Measurements from ENCODE around the gene SPCS2. TPM values are rescaled to one million over a fixed set of nuclear protein-coding genes. Genes with fewer than 3 reads are reported as not detected.
A peak's percentile ranks its signal among the peaks of the same experiment; 100 is the strongest.
"Not testable (repeated sequence)": the region's sequence is repeated elsewhere in the genome, so short reads cannot be mapped to it uniquely, and the experiment has no call there.

The SPCS2 gene
- total RNA-seq, 2 donors from 2014 or later, result 143 to 195 TPM

DNA sequence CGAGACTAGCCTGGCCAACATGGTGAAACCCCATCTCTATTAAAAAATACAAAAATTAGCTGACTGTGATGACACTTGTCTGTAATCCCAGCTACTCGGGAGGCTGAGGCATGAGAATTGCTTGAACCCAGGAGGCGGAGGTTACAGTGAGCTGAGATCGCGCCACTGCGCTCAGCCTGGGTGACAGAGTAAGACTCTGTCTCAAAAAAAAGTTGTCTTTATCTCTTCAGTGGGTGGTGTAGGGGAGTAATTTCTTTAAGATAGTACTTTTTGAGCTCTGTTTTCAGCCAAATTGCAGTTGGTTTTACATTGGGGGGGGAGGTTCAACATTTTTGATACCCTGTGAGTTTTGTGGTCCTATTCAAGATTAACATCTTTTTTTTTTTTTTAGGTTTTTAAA is 11.1 kb downstream of the SPCS2 start:
- H3K27me3 Mint-ChIP-seq; H3K9me3 Mint-ChIP-seq; ATAC-seq (replicated peaks); H3K4me3 Mint-ChIP-seq: not testable (repeated sequence)
- peaks cover 99% of the 10 kb centered on the region for H3K36me3 Mint-ChIP-seq (ENCODE audit: low read depth)
- H3K27ac Mint-ChIP-seq, result peak overlapping the region; percentile 58
- peaks cover 51% of the 10 kb centered on the region for H3K4me1 Mint-ChIP-seq

DNA sequence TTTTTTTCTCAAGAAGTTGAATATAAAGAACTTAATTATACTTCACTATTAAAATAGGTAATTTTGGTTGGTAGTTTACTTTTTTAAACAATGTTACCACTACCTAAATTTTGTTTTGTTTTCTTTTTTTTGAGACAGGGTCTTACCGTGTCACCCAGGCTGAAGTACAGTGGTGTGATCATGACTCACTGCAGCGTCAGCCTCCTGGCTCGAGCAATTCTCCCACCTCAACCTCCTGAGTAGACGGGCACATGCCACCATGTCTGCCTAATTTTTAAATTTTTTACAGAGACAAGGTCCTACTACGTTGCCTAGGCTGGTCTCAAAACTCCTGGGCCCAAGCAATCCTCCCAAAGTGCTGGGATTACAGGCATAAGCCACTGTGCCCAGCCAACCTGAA is 17.6 kb downstream of the SPCS2 start:
- ATAC-seq (replicated peaks), result no peak
- Mint-ChIP-seq H3K4me3 (no peak overlapping the region), H3K27ac (no peak overlapping the region), H3K4me1 (peaks cover 13% of the 10 kb centered on the region), H3K27me3 (no peaks in the 10 kb centered on the region), H3K9me3 (no peaks in the 10 kb centered on the region), H3K36me3 (ENCODE audit: low read depth) (peaks cover 100% of the 10 kb centered on the region)

DNA sequence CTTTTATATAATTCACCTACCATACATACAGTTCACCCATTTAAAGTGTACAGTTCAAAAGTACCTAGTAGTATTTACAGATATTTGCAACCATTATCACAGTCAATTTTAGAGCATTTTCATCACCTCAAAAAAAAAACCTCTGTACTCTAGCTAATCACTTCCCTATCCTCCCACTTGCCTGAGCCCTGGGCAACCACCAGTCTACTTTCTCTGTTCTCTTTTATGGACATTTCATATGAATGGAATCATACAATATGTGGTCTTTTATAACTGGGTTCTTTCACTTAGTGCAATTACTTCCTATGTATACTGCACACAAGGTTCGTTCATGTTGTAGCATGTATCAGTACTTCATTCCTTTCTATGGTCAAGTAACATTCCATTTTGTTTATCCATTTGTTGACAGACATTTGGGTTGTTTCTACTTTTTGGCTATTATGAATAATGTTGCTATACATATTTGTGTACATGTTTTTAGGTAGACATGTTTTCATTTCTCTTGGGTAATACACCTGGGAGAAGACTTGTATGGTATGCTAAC is 21.9 kb downstream of the SPCS2 start:
- Mint-ChIP-seq H3K4me3 (no peak overlapping the region), H3K36me3 (ENCODE audit: low read depth) (peaks cover 100% of the 10 kb centered on the region)

DNA sequence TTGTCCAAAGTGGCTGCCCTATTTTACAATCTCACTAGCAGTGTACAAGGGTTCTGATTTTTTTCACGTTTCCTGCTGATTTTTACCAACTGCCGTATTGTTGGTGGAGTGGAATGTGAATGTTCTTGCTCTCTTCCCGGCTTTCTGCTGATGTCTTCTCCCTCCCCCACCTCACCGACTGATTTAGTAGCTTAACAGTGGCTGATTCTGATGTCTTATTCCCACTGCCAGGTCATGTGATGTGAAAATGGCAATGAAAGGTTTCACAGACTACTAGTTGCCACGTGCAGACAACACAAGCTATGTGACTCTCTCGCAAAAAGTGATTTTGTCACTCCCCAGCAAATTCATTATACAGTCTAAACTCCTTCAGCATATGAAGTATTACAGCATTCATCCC is 22.4 kb downstream of the SPCS2 start:
- no peaks in the 10 kb centered on the region for H3K9me3 Mint-ChIP-seq
- ATAC-seq (replicated peaks), result no peak
- no peak overlapping the region for H3K4me3 Mint-ChIP-seq
- peaks cover 100% of the 10 kb centered on the region for H3K36me3 Mint-ChIP-seq (ENCODE audit: low read depth)
- no peaks in the 10 kb centered on the region for H3K27me3 Mint-ChIP-seq
- no peak overlapping the region for H3K27ac Mint-ChIP-seq
- peaks cover 6% of the 10 kb centered on the region for H3K4me1 Mint-ChIP-seq

More for the DNA sequence above, 21.9 kb downstream of the SPCS2 start:
- H3K27me3 Mint-ChIP-seq, result no peaks in the 10 kb centered on the region
- H3K27ac Mint-ChIP-seq, result no peak overlapping the region
- ATAC-seq (replicated peaks), result no peak
- H3K9me3 Mint-ChIP-seq, result no peaks in the 10 kb centered on the region
- peaks cover 6% of the 10 kb centered on the region for H3K4me1 Mint-ChIP-seq

DNA sequence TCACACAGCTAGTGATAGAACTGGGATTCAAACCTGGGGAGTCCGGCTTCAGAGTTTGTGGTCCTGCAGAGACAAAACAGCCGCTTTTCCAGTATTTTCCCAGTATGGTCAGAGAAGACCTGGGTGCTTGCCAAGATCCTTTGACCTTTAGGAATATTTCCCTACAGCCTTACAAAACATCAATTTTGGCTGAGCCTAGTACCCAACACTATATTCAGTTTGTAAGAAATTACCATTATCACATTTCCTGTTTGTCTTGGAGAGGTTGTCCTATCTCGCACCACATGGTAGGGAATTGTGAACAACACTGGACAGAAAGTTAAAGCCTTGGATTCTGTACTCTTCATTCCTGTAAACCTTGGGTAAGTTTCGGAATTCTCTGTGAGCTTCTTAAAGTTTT is 29.0 kb downstream of the SPCS2 start:
- H3K36me3 Mint-ChIP-seq (ENCODE audit: low read depth), result peaks cover 76% of the 10 kb centered on the region
- no peaks in the 10 kb centered on the region for H3K27me3 Mint-ChIP-seq
- H3K27ac Mint-ChIP-seq, result no peak overlapping the region
- ATAC-seq (replicated peaks), result no peak
- no peaks in the 10 kb centered on the region for H3K9me3 Mint-ChIP-seq
- no peak overlapping the region for H3K4me3 Mint-ChIP-seq
- peaks cover 5% of the 10 kb centered on the region for H3K4me1 Mint-ChIP-seq

DNA sequence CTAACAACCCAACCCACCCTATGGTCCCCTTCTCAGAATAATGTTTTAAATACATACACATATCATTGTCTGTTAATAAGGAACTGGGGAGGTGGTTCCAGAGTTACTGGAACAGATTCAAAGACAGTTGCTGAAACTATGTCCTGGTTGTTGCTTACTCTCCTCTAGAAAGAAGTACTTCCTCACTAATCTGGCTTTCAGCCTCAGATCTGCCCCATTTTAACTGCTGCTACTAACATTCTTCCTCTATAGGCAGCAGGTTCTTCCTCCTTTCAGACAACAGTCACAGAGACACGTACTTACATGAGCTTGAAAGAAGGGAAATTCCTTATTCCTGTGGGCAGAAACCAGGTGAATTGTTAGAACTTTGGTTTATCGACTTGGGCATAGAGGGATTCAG is 31.6 kb downstream of the SPCS2 start:
- no peaks in the 10 kb centered on the region for H3K27me3 Mint-ChIP-seq
- H3K9me3 Mint-ChIP-seq, result no peaks in the 10 kb centered on the region
- no peaks in the 10 kb centered on the region for H3K4me1 Mint-ChIP-seq
- ATAC-seq (replicated peaks), result no peak
- no peak overlapping the region for H3K4me3 Mint-ChIP-seq
- peaks cover 50% of the 10 kb centered on the region for H3K36me3 Mint-ChIP-seq (ENCODE audit: low read depth)
- peak overlapping the region; percentile 25 for H3K27ac Mint-ChIP-seq

DNA sequence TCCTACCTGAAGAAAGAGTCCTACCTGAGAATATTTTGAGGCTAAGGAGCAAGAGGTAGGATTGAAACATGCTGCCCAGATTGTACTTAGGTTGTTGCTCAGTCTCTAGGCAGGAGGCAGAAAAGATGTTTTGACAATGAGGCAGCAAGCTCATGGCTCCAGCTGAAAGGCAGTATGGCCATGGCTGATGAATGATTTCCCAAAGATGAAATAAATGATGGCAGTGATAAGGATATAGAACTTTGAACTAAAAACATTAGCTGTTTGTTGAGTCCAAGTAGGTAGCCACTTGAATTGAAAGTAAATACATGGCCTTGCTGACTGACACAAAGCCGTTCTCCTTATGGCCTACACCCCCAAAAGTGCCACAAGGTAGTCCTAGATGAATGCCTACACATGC is 32.8 kb downstream of the SPCS2 start:
- Mint-ChIP-seq H3K9me3 (no peaks in the 10 kb centered on the region), H3K4me1 (no peaks in the 10 kb centered on the region), H3K27me3 (no peaks in the 10 kb centered on the region), H3K4me3 (no peak overlapping the region), H3K27ac (peak overlapping the region; percentile 9), H3K36me3 (ENCODE audit: low read depth) (peaks cover 38% of the 10 kb centered on the region)
- ATAC-seq (replicated peaks), result no peak

DNA sequence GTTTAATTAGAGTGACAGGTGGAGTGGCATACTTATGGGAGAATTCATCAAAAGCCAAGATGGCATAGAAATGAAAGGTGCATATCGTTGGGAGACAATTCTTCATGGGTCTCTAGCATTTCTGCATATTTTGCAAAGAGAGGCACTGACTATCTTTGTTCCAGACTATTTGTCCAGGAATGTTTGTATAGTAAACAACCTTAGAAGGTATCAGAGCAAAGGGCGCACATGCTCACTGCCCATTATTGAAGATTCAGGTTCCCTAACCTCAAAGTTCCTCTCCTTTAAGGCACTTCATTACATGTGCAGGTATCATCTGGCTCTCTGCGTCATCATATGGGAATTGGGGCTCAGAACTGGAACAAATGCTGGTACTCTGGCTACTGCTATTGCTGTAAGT is 35.0 kb downstream of the SPCS2 start:
- H3K27ac Mint-ChIP-seq, result no peak overlapping the region
- H3K4me1 Mint-ChIP-seq, result no peaks in the 10 kb centered on the region
- H3K9me3 Mint-ChIP-seq, result no peaks in the 10 kb centered on the region
- ATAC-seq (replicated peaks), result no peak
- no peaks in the 10 kb centered on the region for H3K27me3 Mint-ChIP-seq
- H3K4me3 Mint-ChIP-seq, result no peak overlapping the region
- peaks cover 20% of the 10 kb centered on the region for H3K36me3 Mint-ChIP-seq (ENCODE audit: low read depth)

DNA sequence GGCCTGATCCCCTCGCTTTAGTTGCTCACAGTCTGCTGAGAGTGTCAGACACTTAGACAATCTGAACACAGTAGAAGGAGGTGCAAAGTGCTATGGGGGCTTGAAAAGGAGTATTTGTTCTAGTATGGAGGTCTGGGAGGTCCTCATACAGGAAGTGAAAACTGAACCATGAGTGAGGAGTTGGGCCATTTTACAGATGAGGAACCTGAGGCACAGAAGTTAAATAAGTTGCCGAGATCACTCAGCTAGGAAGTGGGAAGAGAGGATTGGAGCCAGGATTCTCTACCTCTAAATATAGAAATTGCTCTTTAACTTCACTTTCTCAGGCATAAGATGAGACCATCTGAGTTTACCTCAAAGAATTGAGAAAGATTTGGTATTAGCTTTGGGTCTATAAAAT is 35.7 kb downstream of the SPCS2 start:
- H3K9me3 Mint-ChIP-seq, result no peaks in the 10 kb centered on the region
- peaks cover 13% of the 10 kb centered on the region for H3K36me3 Mint-ChIP-seq (ENCODE audit: low read depth)
- no peak overlapping the region for H3K4me3 Mint-ChIP-seq
- ATAC-seq (replicated peaks), result no peak
- H3K27ac Mint-ChIP-seq, result peak overlapping the region; percentile 6
- peaks cover 6% of the 10 kb centered on the region for H3K4me1 Mint-ChIP-seq
- no peaks in the 10 kb centered on the region for H3K27me3 Mint-ChIP-seq

DNA sequence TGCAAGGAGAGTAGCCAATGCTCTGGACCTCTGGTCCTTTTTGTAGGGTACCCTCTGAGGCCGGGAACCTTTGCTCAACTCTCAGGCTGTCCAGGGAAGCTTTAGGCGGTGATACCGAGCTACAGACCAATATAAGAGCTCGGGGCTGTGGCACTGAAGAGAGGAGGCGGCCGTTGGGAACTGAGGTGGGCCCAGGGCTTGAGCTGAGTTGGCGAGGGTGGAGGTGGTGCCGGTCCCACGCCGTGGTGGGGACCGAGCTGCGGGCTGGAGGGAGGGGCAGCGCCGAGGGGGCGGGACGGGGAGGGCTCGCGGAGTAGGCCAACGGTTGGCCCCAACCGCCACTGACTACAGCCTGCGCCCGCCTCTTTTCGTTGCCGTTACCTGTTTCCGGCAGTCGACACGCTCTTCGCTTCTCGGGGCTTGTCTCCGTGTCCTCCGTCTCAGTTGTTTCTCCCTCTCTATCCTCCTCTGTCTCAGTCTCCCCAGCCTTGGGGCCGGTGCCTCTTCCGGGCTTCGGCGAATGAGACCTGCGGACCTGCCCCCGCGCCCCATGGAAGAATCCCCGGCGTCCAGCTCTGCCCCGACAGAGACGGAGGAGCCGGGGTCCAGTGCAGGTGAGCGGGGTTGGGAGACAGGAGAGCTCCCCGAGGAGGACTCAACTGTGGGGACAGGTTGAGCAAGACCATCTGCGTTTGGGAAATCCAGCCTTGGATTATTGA is 39.6 kb downstream of the SPCS2 start, which contains the start of gene NEU3:
Gene NEU3 (plus strand): TSS at position 393 of the 719 bp plus-strand sequence. CDS start 128 bp downstream, at position 521.
- peaks cover 17% of the 10 kb centered on the region for H3K4me1 Mint-ChIP-seq
- peak within 1 kb of the TSS; percentile 93 for H3K4me3 Mint-ChIP-seq
- no peaks in the 10 kb centered on the region for H3K9me3 Mint-ChIP-seq
- no peaks in the 10 kb centered on the region for H3K27me3 Mint-ChIP-seq
- peaks cover 2% of the 10 kb centered on the region for H3K36me3 Mint-ChIP-seq (ENCODE audit: low read depth)
- peak; percentile 98 for ATAC-seq (replicated peaks)
- H3K27ac Mint-ChIP-seq, result peak within 1 kb of the TSS; percentile 89

DNA sequence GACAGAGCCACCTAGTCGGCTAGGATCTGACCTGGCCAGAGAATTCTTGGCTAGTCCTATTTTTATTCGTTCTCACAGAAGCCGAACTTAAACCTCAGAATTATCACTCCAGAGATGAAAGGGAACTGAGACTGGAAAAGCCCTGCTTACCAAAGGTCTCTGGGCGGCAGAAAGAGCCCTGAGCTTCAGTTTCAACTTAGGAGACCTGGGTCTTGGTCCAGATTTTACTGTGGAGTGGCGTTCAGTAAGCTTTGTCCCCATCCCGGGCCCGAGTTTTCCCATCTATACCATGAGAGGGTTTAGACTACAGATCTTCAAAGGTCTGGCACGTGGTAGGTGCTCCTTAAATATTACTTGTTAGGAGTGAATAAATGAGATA is 40.2 kb downstream of the SPCS2 start:
- H3K4me3 Mint-ChIP-seq, result peak overlapping the region; percentile 93
- no peaks in the 10 kb centered on the region for H3K27me3 Mint-ChIP-seq
- H3K27ac Mint-ChIP-seq, result peak overlapping the region; percentile 89
- peaks cover 17% of the 10 kb centered on the region for H3K4me1 Mint-ChIP-seq
- peak; percentile 3 for ATAC-seq (replicated peaks)
- H3K36me3 Mint-ChIP-seq (ENCODE audit: low read depth), result peaks cover 8% of the 10 kb centered on the region
- no peaks in the 10 kb centered on the region for H3K9me3 Mint-ChIP-seq

DNA sequence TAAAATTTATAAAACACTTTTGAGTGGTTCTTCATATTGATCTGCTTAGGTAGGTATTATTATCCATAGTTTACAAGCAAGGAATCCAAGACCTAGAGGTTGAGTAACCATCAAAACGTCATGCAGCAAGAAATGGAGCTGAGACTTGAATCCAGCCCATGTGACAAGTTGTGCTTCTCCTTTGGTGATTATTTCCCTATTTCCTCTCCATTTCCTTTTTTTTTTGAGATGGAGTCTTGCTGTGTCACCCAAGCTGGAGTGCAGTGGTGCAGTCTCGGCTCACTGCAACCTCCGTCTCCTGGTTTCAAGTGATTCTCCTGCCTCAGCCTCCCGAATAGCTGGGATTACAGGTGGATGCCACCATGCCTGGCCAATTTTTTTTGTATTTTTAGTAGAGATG is 41.1 kb downstream of the SPCS2 start:
- H3K4me1 Mint-ChIP-seq, result peaks cover 17% of the 10 kb centered on the region
- peaks cover 17% of the 10 kb centered on the region for H3K36me3 Mint-ChIP-seq (ENCODE audit: low read depth)
- H3K9me3 Mint-ChIP-seq; ATAC-seq (replicated peaks); H3K27me3 Mint-ChIP-seq: not testable (repeated sequence)
- peak overlapping the region; percentile 2 for H3K27ac Mint-ChIP-seq
- peak overlapping the region; percentile 93 for H3K4me3 Mint-ChIP-seq

DNA sequence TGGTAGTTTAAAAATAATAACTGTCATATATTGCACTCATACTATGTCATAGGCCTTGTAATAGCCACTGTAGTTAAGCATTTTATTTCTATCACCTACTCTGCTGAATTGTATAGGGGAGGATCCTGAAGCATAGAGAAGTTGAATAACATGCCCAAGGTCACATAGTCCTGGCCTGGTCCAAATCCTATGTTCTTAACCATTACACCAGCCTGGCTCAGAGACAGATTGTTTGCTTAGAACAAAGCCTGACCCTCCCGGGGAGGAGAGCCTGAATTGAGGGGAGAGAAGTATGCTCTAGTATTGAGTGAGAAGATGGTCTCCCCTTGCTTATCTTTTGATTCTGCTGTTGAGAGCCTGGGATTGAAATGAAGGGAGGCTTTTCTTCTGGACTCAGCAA is 41.9 kb downstream of the SPCS2 start:
- Mint-ChIP-seq H3K4me1 (peaks cover 17% of the 10 kb centered on the region), H3K27ac (peak overlapping the region; percentile 2), H3K4me3 (peak overlapping the region; percentile 93), H3K9me3 (no peaks in the 10 kb centered on the region), H3K27me3 (no peaks in the 10 kb centered on the region), H3K36me3 (ENCODE audit: low read depth) (peaks cover 24% of the 10 kb centered on the region)
- no peak for ATAC-seq (replicated peaks)

DNA sequence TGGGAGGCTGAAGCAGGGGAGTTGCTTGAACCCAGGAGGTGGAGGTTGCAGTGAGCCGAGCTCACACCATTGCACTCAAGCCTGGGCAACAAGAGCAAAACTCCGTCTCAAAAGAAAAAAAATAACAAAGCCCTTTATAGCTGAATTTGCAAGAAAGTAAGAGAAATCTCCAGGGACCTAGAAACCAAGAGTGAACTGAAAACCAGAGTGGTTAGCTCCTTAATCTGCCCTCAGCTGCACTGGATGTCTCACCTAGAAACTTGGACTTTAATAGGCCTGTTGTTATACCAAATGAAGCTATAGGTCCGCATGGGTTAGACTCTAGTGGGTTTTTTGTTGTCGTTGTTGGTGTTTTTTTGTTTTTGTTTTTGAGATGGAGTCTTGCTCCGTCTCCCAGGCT is 43.8 kb downstream of the SPCS2 start:
- Mint-ChIP-seq H3K36me3 (ENCODE audit: low read depth) (peaks cover 42% of the 10 kb centered on the region), H3K27me3 (no peaks in the 10 kb centered on the region), H3K27ac (no peak overlapping the region), H3K4me1 (peaks cover 17% of the 10 kb centered on the region), H3K4me3 (no peak overlapping the region), H3K9me3 (no peaks in the 10 kb centered on the region)
- no peak for ATAC-seq (replicated peaks)

DNA sequence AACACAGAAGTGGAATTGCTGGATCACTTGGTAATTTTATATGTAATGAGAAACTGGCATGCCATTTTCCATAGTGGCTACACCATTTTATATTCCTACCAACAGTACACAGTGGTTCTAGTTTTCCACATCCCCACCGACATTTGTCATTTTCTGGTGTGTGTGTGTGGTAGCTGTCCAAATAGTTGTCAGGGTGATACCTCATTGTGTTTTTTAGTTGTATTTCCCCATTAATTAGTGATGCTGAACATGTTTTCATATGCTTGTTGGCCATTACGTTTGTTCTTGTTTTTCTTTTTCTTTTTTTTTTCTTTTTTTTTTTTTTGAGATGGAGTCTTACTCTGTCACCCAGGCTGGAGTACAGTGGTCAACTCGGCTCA is 51.9 kb downstream of the SPCS2 start:
- H3K9me3 Mint-ChIP-seq, result no peaks in the 10 kb centered on the region
- H3K27ac Mint-ChIP-seq, result no peak overlapping the region
- no peaks in the 10 kb centered on the region for H3K4me1 Mint-ChIP-seq
- no peak overlapping the region for H3K4me3 Mint-ChIP-seq
- ATAC-seq (replicated peaks), result no peak
- H3K27me3 Mint-ChIP-seq, result no peaks in the 10 kb centered on the region
- H3K36me3 Mint-ChIP-seq (ENCODE audit: low read depth), result peaks cover 65% of the 10 kb centered on the region
